GM12892 (cell line): ENCODE data around the gene CAPZA1.

Experiments
- POLR2A ChIP-seq: IDR thresholded peaks from 2 replicates; pipeline ENCODE4 v1.6.1; 2011; ENCODE audit warnings: low read depth, low read length, control low read depth
- POLR2AphosphoS5 ChIP-seq: IDR thresholded peaks from 2 replicates; pipeline ENCODE4 v1.6.1; 2011; ENCODE audit warnings: low read depth, low read length, control low read depth
- TAF1 ChIP-seq: IDR thresholded peaks from 2 replicates; pipeline ENCODE4 v1.6.1; 2011; ENCODE audit warnings: low read depth, mild to moderate bottlenecking, control low read depth, low read length, borderline replicate concordance

DNA sequence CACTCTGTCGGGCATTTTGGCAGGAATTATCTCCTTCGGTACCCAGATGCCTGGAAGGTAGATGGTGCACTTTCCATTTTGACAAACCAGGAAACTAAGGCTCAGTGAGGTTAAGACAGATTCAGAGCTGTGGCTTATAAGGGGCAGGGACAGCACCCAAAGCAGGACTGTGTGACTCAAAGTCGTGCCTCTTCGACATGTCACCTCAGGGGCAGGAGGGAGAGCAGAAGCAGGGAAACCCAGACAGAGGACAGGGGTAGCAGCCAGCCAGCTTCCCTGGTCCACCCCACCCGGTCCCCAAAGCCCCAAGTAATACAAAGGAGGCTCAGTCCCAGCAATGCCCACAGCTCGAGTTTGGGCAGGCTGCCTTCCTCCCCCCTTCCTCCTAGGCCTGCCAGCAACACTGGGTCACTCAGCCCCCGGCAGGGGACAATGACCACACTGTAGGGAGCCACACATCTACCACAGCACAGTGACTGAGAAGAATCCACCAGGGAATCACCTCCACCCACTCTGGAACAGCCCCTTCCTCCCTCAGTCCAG lies 84.8 kb downstream of the CAPZA1 start:
- TF ChIP-seq POLR2AphosphoS5 (no peak), POLR2A (no peak), TAF1 (no peak)
